Mucosa of gallbladder (tissue), 1 donor: ENCODE data around the gene SEMA4D. TPM values are rescaled to one million over a fixed set of nuclear protein-coding genes. Genes with fewer than 3 reads are reported as not detected.

Experiments used
- DNase-seq: peaks from one replicate; pipeline ENCODE4 v3.0.0-alpha.2; 2020; ENCODE audit warnings: low spot score
- total RNA-seq: library from RNA; stranded (reverse); gene quantifications from one replicate; pipeline ENCODE4 v1.2.1, GENCODE V29; 2021
- donor health status: DM: no; HTN: no; CAD: no.

The SEMA4D gene
- total RNA-seq, 1 donor from 2014 or later = 66.2 TPM

GRCh38 chr9:89412951-89413350 lies 85.0 kb downstream of the SEMA4D start:
- DNase-seq = no peak

GRCh38 chr9:89412541-89412940 lies 85.4 kb downstream of the SEMA4D start:
- DNase-seq = no peak

- no peak for DNase-seq
Observed at GRCh38 chr9:89411759-89412158, 86.2 kb downstream of the SEMA4D start.

- DNase-seq = no peak
Observed at GRCh38 chr9:89410641-89411350, 87.1 kb downstream of the SEMA4D start.

GRCh38 chr9:89410022-89410421 lies 87.9 kb downstream of the SEMA4D start:
- DNase-seq = no peak

- no peak for DNase-seq
Observed at GRCh38 chr9:89409466-89409865, 88.4 kb downstream of the SEMA4D start.

- peak; percentile 65 for DNase-seq
Observed at GRCh38 chr9:89408628-89409101, 89.2 kb downstream of the SEMA4D start.

GRCh38 chr9:89407070-89407469 lies 90.8 kb downstream of the SEMA4D start:
- no peak for DNase-seq

GRCh38 chr9:89405826-89406225 lies 92.1 kb downstream of the SEMA4D start:
- DNase-seq = no peak

GRCh38 chr9:89404074-89404473 lies 93.8 kb downstream of the SEMA4D start:
- no peak for DNase-seq

- DNase-seq = no peak
Observed at GRCh38 chr9:89402695-89403427, 95.1 kb downstream of the SEMA4D start.

GRCh38 chr9:89400403-89401116 lies 97.4 kb downstream of the SEMA4D start:
- no peak for DNase-seq

- DNase-seq = no peak
Observed at GRCh38 chr9:89398621-89399020, 99.3 kb downstream of the SEMA4D start.

GRCh38 chr9:89397471-89397870 lies 100.4 kb downstream of the SEMA4D start:
- DNase-seq = no peak

- DNase-seq = no peak
Observed at GRCh38 chr9:89395931-89396710, 101.8 kb downstream of the SEMA4D start.

GRCh38 chr9:89394412-89394811 lies 103.5 kb downstream of the SEMA4D start:
- no peak for DNase-seq

GRCh38 chr9:89391585-89391984 lies 106.3 kb downstream of the SEMA4D start:
- DNase-seq = no peak

- no peak for DNase-seq
Observed at GRCh38 chr9:89390578-89391116, 107.3 kb downstream of the SEMA4D start.

- no peak for DNase-seq
Observed at GRCh38 chr9:89390068-89390555, 107.8 kb downstream of the SEMA4D start.

- DNase-seq = no peak
Observed at GRCh38 chr9:89388868-89389177, 109.1 kb downstream of the SEMA4D start.

- DNase-seq = peak; percentile 60
Observed at GRCh38 chr9:89388084-89388867, 109.6 kb downstream of the SEMA4D start.
